HG03460 (cell line): ENCODE measurements around the gene AFAP1.

Experiments
- ATAC-seq: cut with Tn5 transposase; IDR thresholded peaks from one replicate; pipeline ENCODE4 v1.9.1; 2021; ENCODE audit not compliant: unreplicated experiment

AFAP1 gene

DNA sequence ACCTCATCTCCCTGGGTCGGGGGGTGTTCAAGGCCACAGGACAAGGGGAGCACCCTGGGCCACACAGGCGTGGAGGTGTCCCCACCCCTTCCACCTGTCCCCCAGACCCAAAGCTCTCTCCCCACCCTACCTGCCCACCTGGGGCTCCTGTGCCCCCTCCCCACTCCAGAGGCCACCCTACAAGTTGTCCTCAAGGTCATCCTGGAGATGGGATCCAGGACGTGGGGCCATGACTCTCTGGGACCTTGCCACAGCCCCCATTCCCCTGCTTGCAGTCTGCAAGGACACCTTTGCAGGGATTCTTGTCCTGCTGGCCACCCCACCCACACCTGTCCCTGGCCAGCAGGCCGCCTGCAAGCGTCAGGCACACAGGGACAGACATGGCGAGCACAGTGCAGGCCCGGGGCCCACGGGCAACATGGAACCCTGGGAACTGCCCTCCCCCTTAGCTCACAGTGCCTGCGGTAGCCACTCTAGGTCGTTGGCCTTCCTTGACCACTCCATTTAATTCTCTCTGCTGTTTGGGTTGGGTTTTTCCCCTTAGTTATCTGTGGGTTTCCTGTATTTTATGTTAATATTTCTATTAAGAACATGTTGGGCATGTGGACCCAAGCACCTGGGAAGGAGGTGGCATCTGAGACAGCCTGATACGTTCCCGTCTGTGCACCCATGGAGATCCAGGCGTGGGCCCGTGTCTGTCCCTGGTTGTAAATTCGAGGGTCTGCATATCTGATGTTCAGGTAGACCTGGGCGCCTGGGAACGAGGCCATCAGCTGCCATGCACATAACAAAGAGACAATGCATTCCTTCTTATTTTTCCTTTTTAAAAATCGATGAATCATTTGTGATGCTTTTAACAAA lies 197.5 kb downstream of the AFAP1 start:
- no peak for ATAC-seq

DNA sequence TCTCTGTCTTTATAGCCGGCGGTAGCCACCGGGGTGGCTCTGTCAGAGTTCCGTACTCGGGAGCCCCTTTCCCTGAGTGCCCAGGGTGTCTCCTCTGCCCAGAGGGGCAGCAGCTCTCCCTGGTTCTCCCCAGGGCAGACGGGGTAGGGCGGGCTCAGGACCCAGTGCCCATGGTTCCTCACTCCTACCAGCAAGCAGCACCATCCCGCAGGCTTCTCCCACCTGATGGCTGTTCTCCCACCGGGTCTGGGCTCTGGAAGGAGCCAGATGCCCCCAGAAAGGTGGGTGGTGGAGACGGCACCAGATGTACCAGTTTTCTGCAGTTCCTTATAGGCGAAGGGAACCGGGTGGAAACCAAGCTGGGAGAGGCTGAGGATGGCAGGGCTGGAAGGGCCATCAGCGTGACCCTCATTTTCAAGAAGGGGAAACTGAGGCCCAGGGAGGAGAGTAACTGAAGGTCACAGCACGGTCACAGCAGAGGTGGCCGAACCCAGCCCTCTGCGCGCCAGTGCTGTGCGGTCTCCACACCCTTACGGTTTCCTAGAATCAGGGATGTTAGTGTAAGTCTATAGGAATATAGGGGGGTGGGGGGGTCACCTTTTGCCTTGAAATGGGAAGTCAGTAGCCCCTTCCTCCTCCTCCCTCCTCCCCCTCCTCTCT lies 198.7 kb downstream of the AFAP1 start:
- no peak for ATAC-seq

DNA sequence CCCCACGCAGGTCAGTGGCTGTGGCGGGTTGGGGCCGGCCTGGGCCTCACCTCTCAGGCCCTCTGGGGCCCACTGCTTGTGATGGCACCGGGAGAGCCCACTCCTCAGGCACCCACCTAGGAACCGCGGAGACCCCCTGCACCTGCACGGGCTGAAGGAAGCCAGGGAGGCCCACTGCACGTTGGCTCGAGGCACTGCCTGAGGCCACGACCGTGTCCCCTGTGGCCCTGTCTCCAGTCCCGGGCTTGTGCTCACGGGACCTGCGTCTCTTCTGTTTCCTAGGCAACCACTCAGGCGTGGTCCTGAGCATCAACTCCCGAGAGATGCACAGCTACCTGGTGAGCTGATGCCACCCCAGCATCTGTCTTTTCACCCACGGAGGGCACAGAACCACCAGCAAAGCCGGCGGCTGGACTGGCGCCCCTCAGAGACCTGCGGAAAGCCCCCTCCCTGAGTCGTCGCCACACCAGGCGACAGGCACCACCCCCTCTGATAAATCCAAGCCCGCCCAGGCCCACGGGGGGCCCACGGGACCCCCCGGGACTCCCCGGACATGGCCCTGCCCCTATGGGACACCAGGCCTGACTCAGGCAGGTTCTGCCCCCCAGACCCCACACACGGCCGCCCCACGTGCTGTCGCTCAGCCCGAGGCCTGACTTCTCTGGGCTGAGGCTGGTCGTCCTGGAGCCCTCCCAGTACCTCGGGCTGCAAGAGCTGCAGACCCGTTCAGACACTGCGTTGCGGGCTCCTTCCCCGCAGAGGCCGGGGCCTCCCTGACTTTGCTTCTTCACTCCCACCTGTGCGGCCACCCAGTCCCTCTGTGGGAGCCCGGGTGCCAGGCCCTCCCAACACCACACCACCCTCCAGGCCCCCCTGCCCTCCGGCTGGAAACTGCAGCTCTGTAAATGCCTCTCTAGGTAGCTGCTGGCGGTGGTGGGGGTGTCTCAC lies 199.5 kb downstream of the AFAP1 start:
- no peak for ATAC-seq

DNA sequence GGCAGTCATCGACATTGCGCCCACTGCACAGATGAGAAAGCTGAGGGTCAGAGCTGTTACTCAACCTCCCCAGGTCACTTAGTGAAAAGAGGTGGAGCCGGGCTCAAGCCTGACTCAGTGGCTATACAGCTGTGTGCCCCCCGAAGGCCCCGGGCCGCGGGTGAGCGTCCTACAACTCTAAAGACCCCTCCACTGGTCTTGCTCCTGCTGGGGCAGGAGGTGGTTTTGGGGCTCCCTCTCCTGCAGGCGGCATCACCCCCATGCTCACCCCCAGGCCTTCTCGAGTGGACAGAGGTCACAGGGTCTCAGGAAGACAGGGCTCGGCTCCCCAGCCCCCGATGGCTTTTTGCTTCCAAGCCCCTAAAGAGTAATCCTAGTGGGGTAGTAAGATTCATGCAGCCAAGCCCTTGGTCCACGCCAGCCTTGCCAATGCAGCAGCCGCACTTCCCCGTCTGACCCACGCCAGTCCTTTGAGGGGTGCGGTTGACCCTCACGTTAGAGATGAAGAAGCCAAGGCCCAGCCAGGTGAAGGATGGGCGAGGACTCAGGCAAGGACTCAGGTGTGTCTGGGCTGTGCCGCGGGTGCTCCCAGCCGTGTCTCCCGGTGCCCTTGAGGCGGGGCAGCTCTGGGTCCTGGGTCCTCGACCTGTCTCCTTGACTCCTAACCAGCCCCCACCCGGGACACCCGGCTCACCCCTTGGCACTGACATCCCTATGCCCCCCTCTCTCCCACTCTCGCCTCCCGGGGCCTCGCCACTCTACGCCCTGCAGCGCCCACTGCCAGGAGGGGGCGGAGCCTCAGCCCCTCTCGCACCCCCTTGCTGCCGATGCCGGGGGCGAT lies 200.4 kb downstream of the AFAP1 start:
- ATAC-seq, result no peak

DNA sequence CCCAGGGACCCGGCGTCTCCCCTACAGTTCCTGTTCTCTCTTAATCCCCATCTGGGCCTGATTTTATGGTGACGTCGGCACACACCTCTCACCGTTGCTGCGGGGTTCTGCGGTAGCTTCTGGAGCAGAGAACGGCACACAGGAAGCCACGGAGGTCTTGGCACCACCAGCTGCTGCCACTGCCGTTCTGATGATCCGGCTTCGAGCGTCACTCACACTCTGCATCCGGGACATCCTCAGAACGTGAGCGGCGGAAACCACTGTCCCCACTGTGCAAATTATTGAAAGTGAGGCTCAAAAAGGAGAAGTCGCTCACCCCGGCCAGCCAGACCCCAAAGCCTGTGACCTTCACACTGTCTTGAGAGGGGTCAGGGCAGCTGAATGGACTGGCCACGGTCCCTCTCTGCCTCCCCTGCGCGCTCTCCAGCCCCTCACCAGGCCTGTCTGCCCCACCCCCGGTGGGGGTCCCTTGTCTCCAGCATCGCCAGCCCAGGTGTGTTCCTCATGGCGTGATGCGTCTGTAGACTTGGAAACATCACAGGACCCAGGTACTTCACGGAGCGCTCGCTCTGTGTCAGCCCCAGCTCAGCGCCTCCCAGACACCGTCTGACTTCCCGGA lies 201.1 kb downstream of the AFAP1 start:
- no peak for ATAC-seq

DNA sequence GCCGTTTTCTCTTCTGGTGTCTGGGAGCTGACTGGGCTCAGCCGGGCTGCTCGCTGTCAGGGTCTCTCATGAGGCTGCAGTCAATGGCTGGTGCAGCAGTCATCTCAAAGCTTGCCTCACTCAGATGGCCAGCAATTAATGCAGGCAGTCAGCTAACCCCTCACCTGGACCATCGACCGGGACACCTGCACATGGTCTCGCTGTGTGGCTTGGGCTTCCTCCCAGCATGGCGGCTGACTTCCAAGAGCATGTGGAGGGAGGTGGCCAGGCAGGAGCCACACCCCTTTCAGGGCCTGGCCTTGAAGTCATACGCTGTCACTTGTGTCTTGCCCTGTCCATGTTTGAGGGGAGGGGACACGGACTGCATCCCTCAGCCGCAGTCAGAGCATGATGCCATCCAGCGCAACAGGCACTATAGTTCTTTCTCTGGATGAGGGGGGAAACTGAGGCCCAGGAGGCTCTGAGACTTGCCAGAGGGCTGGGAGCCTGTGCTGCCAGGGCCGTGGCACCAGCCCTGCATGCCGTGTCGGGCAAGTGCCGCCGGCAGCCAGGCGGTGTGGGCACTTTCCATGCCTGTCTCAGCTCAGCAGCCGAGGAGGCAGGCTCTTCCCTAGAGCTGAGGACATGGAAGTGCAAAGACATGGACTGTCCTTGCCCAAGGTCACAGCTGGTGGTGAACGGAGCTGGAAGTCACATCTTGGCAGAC lies 201.8 kb downstream of the AFAP1 start:
- ATAC-seq, result no peak

DNA sequence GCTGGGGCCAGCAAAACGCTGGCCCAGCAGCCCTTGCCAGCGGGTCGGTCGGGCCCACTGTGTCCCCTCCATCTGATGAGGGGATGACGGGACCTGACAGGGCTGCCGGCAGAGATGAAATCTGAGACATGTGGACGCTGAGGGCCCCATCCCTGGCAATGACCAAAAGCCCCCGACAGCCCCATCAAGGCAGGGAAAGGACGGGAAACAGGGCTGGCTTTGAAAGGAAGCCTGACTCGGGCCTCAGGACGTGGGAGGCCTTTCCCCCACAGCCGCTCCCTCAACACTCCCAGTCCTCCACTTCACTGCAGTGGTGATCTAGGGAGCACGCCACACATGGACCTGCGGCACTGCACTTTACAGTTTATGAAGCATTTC lies 202.4 kb downstream of the AFAP1 start:
- ATAC-seq, result no peak

DNA sequence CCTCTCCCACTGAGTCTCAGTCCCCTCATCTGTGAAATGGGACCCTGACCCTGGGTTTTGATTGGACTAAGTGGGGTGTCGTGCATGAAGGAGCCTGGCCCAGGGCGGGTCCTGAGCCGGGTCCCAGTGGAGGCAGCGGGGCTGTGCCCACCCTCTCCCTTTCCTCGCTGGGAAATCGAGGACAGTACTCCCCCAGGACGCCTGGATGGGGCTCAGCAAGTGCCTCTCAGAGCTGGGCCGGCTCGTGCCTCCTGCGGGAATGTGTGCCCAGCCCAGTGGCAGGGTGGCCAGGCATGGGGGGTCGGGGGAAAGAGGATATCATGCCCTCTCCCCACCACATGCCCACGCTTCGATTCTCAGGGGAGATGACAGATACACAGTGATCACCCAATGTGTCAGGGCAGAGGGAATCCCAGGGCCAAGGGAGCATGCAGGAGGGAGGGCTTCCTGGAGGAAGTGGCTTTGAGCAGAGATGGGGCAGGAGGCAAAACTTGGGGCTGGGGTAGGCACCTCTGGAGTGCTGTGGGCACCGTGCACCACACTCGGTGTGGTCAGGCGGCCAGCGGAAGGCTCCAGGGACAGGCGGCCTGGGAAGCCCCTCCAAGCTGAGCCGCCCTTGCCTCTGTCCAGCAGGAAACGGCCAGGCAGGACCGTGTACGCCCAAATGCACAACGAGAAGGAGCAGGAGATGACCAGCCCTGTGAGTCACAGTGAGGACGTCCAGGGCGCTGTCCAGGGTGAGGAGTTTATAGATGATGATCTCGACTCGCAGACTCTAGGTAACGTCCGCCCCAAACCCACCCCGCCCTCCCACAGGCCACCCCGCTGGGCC lies 203.0 kb downstream of the AFAP1 start:
- ATAC-seq, result no peak

DNA sequence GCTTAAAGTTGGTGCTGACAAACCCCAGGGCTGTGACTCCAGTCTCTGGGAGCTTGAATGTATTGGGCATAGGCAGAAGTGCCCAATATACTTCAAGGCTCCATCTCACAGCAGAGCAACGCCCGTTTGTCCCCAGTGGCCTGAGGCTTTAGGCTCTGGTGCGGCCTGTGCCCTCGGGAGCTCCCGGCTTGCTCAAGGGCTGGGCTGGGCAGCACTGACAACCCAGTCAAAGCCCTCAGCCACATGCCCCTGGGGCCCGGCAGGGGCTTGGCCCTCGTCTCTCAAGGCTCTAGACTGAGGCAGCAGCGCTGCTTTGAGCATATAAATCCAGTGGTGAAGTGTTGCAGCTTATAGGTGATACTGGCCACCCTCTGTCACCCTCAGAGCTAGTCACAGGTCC lies 203.7 kb downstream of the AFAP1 start:
- ATAC-seq, result no peak

DNA sequence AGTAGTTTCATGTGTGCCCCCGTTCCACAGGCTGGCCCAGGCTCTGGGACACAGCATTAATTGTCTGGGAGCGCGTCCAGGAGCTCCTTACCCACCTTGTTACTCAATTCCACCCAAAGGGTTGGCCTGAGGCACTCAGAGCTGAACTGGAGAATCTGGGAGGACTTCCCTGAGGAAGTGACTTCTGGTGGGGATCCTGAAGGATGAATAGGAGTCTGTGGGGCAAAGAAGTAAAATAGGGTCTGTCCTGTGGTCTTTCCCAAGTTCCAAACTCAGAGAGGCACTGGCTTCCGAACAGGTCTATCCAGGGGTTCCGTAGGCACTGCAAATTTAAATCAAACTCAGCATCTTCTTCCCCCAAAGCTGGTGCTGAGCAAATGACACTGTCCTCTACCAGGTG lies 204.3 kb downstream of the AFAP1 start:
- ATAC-seq, result no peak

DNA sequence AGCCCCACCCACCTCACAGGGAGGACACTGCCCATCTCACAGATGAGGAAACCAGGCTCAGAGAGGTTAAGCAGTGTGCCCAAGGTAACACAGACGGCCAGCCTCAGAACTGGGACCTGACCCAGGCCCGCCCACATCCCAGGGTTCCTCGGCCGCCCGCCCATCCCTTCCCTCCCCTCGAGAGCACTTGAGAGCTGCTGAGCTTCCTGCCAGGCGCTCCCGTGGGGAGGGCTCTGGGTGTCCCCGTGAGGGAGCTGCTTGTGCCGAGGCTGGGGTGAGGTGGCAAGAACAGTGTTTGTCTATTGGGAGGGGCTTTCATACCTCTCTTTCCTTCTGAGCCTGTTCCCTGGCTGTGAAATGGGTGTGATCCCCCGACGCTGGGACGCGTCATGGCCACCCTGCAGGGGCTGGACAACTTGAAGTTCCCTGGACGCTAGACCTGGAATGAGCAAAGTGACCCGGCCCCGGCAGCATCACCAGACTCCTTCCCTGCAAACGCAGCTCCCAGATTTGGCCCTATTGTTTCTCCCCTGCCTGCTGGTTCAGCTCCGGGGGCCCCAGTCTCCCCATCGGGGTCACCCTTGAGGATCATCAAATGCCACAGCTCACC lies 204.9 kb downstream of the AFAP1 start:
- no peak for ATAC-seq

DNA sequence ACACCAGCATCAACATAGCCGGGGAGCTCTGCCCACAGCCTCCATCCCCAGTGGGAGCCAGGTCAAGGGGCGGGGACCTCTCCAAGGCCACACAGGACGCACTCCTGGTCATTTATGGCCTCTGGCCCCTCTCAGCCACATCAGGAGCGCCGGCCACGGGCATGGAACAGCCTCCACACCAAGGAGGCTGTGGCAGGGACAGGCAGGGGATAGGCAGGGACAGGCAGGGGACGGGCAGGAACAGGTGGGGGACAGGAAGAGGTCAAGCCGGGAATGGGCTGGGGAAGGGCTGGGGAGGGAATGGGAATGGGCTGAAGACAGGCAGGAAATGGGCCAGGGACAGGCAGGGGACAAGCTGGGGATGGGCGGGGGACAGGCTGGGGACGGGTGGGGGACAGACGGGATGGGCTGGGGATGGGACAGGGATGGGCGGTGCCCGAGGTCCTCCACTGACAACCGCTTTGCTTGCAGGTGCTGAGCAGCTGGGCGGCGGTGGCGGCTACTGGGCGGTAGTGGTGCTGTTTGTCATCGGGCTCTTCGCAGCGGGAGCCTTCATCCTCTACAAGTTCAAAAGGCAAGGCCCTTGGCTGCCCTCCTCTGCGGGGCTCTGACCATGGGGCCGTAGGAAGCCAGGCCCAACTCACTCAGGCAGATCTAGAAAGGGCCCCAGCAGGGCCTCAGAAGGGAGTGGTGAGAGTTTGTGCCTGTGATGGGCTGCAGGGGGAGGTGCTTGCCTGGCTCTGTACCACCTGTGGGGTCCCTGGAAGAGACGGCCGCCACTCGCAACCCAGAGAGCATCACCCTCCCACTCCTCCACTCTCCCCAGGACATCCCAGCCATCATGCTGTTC lies 205.6 kb downstream of the AFAP1 start:
- ATAC-seq, result no peak

DNA sequence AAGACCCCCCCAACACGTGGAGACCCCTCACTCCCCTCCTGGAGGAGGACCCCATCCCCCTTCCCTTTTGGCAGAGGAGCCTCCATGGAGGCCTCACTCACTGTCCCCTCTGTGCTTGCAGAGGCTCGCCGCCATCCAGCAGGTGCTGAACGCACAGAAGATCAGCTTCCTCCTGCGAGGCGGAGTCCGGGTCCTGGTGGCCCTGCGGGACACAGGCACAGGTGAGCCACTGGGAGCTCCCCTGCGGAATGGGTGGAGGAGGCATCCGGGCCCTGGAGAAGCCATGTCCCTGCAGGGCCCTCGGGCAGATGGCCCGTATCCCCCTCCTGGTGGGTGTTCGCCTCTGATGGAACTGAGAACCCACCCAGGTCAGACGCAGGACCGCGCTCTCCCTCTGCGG lies 206.5 kb downstream of the AFAP1 start:
- ATAC-seq, result no peak

DNA sequence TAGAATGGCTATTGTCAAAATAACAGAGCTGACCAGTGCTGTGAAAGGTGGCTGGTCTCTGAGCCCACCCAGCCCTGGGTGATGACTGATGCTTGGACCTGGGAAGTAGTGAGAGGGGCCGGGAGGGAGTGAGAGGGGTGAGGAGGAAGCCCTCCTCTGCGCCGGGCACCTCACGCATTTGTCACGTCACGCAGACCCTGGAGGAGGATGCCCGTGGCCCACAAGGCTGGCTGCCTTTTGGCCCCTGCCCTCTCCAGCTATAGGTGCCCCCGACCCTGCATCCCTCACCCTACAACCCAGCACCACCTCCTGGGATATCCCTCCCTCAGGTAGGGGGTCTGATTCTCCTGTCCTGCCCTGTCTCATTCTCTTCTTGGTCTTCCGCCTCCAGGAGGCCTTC lies 207.4 kb downstream of the AFAP1 start:
- no peak for ATAC-seq

DNA sequence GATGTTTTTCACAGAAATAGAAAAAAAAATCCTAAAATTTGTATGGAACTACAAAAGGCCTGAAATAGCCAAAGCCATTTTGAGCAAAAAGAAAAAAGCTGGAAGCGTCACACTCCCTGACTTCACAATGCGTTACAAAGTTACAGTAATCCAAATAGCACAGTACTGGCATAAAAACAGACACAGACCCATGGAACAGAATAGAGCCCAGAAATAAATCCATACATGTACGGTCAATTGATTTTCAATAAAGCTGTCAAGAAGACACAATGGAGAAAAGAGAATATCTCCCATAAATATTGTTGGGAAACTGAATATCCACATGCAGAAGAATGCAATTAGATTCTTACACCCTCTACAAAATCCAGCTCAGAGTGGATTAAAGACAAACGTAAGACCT lies 208.2 kb downstream of the AFAP1 start:
- no peak for ATAC-seq

DNA sequence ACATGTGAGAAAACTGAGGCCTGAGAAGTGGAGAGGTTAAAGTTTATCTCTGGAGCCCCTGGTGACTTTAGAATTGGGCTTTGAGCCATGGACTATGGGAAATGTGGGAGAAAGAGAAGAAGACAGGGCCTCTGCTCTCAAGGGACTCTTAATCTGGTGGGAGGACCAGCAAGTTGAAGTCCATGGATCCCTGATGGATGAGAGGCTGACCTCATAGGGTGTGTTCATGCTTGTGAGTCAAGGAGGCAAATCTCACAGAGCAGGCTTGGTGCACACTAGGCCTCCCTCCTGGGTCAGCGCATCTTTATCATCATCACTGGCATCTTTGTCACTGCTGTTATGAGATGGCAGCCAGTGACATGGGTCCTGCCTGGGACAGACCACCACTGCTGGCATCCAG lies 211.9 kb downstream of the AFAP1 start:
- ATAC-seq, result no peak

DNA sequence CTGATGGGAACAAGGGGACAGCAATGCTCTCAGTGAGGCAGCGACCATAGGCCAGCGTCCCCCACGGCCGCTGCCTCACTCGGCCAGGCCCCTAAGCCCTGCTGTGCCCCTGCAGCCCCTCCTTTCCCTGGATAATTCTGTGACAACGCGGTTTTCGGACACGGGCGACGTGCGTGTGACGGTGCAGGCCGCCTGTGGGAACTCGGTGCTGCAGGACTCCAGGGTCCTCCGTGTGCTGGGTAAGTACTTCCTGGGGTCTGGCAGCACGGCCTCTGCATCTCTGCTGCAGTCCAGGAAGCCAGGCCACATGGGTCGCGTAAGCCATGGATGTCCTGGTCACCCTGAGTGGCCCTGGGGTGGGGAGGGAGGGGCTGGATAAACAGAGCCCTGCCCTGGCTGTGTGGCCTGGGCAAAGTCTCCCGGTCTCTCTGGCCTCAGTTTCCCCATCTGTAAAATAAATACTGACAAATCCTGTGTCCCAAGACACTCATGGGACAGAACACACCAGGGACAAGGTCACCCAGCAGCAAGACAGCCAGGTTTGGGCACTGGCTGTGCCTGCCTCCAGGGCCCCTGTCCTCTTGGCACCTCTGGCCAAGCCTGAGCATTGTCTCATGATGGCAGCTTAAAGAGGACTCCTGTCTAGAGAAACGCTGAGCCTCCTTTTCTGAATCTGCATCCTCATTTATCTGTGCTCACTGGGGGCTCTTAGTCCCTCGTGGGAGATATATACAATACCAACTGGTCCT lies 212.8 kb downstream of the AFAP1 start:
- ATAC-seq, result no peak
